Activated B cell treated with CpG ODN at 0.5 μM for 24 hours (primary cell): ENCODE results near the gene PM20D1. TPM values are rescaled to one million over a fixed set of nuclear protein-coding genes. Genes with fewer than 3 reads are reported as not detected.

Experiments used
- ATAC-seq: fragments of 200-7000 bp; cut with Tn5 transposase; one replicate; pipeline ENCODE4 v1.10.0; 2021; ENCODE audit warnings: low read depth, mild to moderate bottlenecking, moderate library complexity
- CTCF ChIA-PET: fragments of 350-600 bp; sonication (Branson Sonifier 250); formaldehyde crosslinking; loops from one replicate; lab custom pipeline; 2021; ENCODE audit warnings: antibody characterized with exemption; lab: Charles Lee
- POLR2A ChIA-PET: fragments of 350-600 bp; sonication (Branson Sonifier 250); formaldehyde crosslinking; loops from one replicate; lab custom pipeline; 2021; ENCODE audit warnings: antibody characterized with exemption; lab: Charles Lee
- DNase-seq: peaks from one replicate; pipeline ENCODE4 v3.0.0; 2022
- H3K27ac Mint-ChIP-seq: one replicate; pipeline ENCODE4 v1.8.0; 2020; ENCODE audit warnings: mixed read lengths
- H3K27me3 Mint-ChIP-seq: one replicate; pipeline ENCODE4 v1.8.0; 2021; ENCODE audit warnings: mixed read lengths
- H3K36me3 Mint-ChIP-seq: one replicate; pipeline ENCODE4 v1.8.0; 2021; ENCODE audit warnings: low read depth, mixed read lengths
- H3K4me1 Mint-ChIP-seq: one replicate; pipeline ENCODE4 v1.8.0; 2021; ENCODE audit warnings: mixed read lengths
- H3K4me3 Mint-ChIP-seq: one replicate; pipeline ENCODE4 v1.8.0; 2020; ENCODE audit warnings: mild to moderate bottlenecking, mixed read lengths
- H3K9me3 Mint-ChIP-seq: one replicate; pipeline ENCODE4 v1.8.0; 2020; ENCODE audit warnings: mixed read lengths
- CTCF ChIP-seq: fragments of 200-600 bp; IDR thresholded peaks from one replicate; pipeline ENCODE4 v1.8.0; 2022; ENCODE audit warnings: antibody characterized with exemption, mild to moderate bottlenecking
- intact Hi-C: fragments of 100-400 bp; cut with micrococcal nuclease; formaldehyde crosslinking; loops from one replicate; pipeline ENCODE4 v1.15.1; 2024
- total RNA-seq: library from RNA; stranded (reverse); gene quantifications from 2 replicates; pipeline ENCODE4 v1.2.3, GENCODE V29; 2022

Gene PM20D1
- total RNA-seq, 1 donor from 2014 or later = 2.1 TPM

GRCh38 chr1:205851993-205852392 is 2.1 kb upstream of the PM20D1 start:
- Mint-ChIP-seq H3K4me3 (no peak overlapping the region), H3K27ac (no peak overlapping the region), H3K9me3 (peaks cover 17% of the 10 kb centered on the region), H3K4me1 (peaks cover 18% of the 10 kb centered on the region), H3K36me3 (peaks cover 5% of the 10 kb centered on the region), H3K27me3 (no peaks in the 10 kb centered on the region)
- no peak for DNase-seq
- CTCF ChIA-PET = no interaction called here
- no peak for ATAC-seq
- POLR2A ChIA-PET = no interaction called here
- no peak for TF ChIP-seq CTCF
- intact Hi-C loops = no loop called here

- DNase-seq (no peak), ATAC-seq (no peak)
- no peak overlapping the region for H3K27ac Mint-ChIP-seq
- ChIA-PET CTCF (interaction anchor here (0.7 kb wide), 1 partner anchor 17 kb away, joined by 3 read pairs; no protein-coding TSS in a partner anchor), POLR2A (no interaction called here)
- no peak for TF ChIP-seq CTCF
- no peaks in the 10 kb centered on the region for H3K27me3 Mint-ChIP-seq
- intact Hi-C loops = no loop called here
- peaks cover 4% of the 10 kb centered on the region for H3K36me3 Mint-ChIP-seq
- H3K9me3 Mint-ChIP-seq = no peaks in the 10 kb centered on the region
- no peak overlapping the region for H3K4me3 Mint-ChIP-seq
- H3K4me1 Mint-ChIP-seq = no peaks in the 10 kb centered on the region
Observed at GRCh38 chr1:205843036-205843859, 6.7 kb downstream of the PM20D1 start.

GRCh38 chr1:205842229-205842628 is 7.7 kb downstream of the PM20D1 start:
- DNase-seq (no peak), ATAC-seq (no peak)
- Mint-ChIP-seq H3K27ac (no peak overlapping the region), H3K27me3 (no peaks in the 10 kb centered on the region), H3K9me3 (no peaks in the 10 kb centered on the region), H3K4me1 (no peaks in the 10 kb centered on the region), H3K4me3 (no peak overlapping the region), H3K36me3 (peaks cover 4% of the 10 kb centered on the region)
- no peak for TF ChIP-seq CTCF
- ChIA-PET POLR2A (interaction anchor here (0.6 kb wide), 1 partner anchor 251 kb away, joined by 5 read pairs; no protein-coding TSS in a partner anchor), CTCF (interaction anchor here (0.7 kb wide), 1 partner anchor 16 kb away, joined by 3 read pairs; no protein-coding TSS in a partner anchor)
- intact Hi-C loops = no loop called here

GRCh38 chr1:205840146-205840923 is 9.6 kb downstream of the PM20D1 start:
- no peak for ATAC-seq
- no peak overlapping the region for H3K27ac Mint-ChIP-seq
- TF ChIP-seq CTCF = no peak

More at GRCh38 chr1:205840146-205840923, 9.6 kb downstream of the PM20D1 start:
- ChIA-PET POLR2A (no interaction called here), CTCF (no interaction called here)
- no peaks in the 10 kb centered on the region for H3K9me3 Mint-ChIP-seq
- H3K4me1 Mint-ChIP-seq = no peaks in the 10 kb centered on the region
- no peaks in the 10 kb centered on the region for H3K27me3 Mint-ChIP-seq
- H3K4me3 Mint-ChIP-seq = no peak overlapping the region
- no peak for DNase-seq
- peaks cover 6% of the 10 kb centered on the region for H3K36me3 Mint-ChIP-seq
- intact Hi-C loops = no loop called here
